Measurements from ENCODE around the gene NADSYN1.

DNA sequence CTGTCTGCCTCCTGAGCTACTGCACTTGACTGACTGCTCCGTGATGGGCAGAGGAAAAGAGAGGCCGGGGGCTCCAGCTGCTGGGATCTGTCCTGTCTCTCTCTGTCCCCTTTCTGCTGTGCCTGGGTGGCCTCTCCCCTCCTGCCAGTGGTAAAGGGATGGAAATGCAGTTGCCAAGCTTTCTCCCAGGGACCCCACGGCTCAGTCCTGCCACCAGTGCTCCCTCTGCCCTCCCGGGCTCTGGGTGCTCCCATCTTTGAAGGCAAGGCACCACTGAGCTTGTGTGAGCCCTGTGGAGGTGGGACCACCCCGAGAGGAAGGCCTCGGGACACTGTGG is 32.0 kb downstream of the NADSYN1 start:
- TF ChIP-seq, protein P1, sequence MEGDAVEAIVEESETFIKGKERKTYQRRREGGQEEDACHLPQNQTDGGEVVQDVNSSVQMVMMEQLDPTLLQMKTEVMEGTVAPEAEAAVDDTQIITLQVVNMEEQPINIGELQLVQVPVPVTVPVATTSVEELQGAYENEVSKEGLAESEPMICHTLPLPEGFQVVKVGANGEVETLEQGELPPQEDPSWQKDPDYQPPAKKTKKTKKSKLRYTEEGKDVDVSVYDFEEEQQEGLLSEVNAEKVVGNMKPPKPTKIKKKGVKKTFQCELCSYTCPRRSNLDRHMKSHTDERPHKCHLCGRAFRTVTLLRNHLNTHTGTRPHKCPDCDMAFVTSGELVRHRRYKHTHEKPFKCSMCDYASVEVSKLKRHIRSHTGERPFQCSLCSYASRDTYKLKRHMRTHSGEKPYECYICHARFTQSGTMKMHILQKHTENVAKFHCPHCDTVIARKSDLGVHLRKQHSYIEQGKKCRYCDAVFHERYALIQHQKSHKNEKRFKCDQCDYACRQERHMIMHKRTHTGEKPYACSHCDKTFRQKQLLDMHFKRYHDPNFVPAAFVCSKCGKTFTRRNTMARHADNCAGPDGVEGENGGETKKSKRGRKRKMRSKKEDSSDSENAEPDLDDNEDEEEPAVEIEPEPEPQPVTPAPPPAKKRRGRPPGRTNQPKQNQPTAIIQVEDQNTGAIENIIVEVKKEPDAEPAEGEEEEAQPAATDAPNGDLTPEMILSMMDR (IDR thresholded peaks at IDR 0.05), result no peak
- no peak for TF ChIP-seq EP300 (IDR thresholded peaks at IDR 0.05)

All from tibial nerve (tissue), 4 donors.